Retinal pigment epithelial cell (primary cell): ENCODE measurements around the gene STK24.

ENCODE experiments used
- DNase-seq: peaks from one replicate; pipeline ENCODE4 v3.0.0-alpha.2; 2010; ENCODE audit warnings: low read depth
- H3K4me3 ChIP-seq: 2 replicates; pipeline ENCODE4 v1.5.1; 2011; ENCODE audit warnings: mild to moderate bottlenecking, low read length, control low read depth, moderate library complexity
- CTCF ChIP-seq: conservative IDR thresholded peaks from 2 replicates; pipeline ENCODE4 v1.5.1; 2011; ENCODE audit warnings: low read depth, low read length, control low read depth, inconsistent platforms

Gene STK24

DNA sequence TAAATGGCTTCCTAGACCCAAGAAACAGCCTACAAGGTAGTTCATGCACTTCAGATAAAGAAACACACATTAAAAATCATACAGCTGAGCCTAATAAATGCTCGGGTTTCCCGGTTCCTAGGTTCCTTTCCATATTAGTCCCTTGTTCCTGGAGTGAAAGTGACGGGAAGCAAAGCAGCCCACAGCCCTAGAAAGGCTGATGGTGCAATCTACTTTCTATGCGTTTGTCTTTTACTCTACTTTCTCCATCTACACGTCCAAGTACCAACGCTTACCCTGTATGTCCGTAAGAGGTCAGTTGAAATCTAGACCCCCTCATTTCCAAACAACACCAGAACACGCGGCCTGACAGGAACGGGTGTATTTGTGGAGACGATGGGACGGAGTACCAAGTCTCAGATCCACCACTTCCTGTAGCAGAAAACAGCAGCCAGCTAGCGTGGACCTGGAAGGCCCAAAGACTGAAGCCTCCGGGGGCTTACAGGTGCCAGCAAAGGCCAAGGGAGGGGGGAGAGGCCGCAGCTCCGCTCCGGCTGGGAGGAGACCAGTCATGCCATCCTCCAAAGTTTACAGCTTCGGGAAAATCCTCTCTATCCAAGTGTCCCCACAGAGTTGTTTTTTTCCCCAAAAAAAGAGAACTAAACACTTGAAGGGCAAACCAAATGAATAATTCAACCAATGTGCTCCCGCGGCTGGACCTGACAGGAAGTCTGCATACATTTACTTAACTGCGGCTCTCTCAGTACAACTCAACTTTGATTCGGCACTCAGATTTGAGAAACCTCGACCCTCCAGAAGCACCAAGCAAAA lies 34.1 kb downstream of the STK24 start:
- no peak for TF ChIP-seq CTCF
- H3K4me3 ChIP-seq, result no peak overlapping the region
- DNase-seq, result no peak

- no peak for DNase-seq
- TF ChIP-seq CTCF, result peak; percentile 16
- H3K4me3 ChIP-seq, result no peak overlapping the region
Measured at GRCh38 chr13:98541701-98542203, 35.2 kb downstream of the STK24 start.

DNA sequence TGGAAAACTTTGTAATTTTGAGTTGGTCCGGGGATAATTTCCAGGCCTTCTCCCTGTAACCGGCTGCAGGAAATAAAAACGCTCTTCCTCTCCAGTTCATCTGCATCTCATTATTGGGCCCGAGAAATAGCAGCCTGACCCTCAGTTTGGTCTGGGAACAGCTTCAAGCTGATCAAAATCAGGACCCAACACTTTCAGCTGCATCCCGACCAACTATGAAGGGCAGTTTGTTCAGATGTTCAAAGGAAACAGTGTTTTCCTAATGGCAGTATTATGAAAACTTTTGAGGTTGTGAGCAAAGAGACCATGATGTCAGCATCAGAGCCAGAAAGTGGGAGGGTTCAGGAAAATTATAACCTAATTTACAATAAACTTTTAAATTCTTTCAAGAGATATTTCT lies 35.7 kb downstream of the STK24 start:
- no peak for DNase-seq
- H3K4me3 ChIP-seq, result no peak overlapping the region
- no peak for TF ChIP-seq CTCF

DNA sequence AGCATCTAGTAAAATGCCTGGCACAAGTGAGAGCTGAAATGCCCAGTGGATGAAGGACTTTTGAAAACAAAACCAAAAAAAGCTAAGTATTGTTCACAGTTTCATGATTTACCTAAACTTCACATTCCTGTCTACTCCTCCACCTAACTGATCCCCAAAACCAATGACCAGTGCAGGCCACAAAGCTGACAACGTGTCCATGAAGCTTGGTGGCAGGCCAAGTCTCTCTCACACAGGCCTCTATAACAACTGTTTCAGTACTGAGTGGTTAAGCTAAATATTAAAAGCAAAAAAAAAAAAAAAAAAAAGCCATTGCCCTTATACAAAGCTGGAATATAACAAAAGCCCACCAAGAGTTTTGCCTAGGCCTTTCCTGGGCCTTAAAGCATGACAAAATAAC lies 36.4 kb downstream of the STK24 start:
- no peak for TF ChIP-seq CTCF
- DNase-seq, result no peak
- no peak overlapping the region for H3K4me3 ChIP-seq

DNA sequence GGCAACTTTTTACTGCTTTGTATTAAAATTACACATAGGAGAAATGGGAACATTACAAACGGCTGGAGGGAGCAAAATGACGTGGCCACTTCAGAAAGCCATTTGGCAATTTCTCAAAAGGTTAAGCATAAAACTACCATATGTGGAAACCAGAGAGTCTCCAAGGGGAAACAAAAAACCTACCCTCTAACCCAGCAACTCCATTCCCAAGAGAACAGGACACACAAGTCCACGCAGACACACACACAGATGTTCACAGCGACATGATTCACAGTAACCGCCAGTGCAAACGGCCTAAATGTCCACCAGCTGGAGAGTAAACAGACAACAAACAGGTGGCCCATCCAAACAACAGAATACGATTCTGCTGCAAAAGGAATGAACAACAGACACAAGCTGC lies 37.2 kb downstream of the STK24 start:
- no peak for DNase-seq
- TF ChIP-seq CTCF, result no peak
- H3K4me3 ChIP-seq, result no peak overlapping the region

GRCh38 chr13:98538876-98539275 lies 38.0 kb downstream of the STK24 start:
- H3K4me3 ChIP-seq, result no peak overlapping the region
- DNase-seq, result no peak
- TF ChIP-seq CTCF, result no peak

DNA sequence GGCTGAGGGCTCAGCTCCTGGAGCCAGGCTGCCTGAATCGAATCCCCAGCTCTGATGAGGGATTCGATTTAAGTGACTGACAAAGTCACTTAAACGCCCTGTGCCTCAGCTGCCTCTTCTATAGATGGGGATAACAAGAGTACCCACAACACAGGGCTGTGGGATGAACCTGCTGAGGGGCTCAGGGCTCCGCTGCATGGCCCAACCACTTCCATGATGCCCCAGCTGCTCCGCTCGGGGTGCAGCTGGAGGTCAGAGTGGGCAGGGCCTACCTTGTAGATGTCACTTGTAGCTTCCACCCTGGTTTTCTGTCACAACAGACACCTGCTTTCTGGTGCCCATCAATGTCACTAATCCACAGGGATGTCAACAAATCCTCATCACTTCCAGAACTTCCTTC lies 39.2 kb downstream of the STK24 start:
- DNase-seq, result no peak
- TF ChIP-seq CTCF, result no peak
- no peak overlapping the region for H3K4me3 ChIP-seq
